Measurements from ENCODE around the gene TMEM121B.
A peak's percentile ranks its signal among the peaks of the same experiment; 100 is the strongest.

Gene TMEM121B

GRCh38 chr22:17096071-17096470, 25.1 kb downstream of the TMEM121B start:
- H3K27ac ChIP-seq = peak overlapping the region; percentile 85
- H3K4me1 ChIP-seq (ENCODE audit: control insufficient read depth in 1 of 2, insufficient read depth in 1 of 2, low read depth in 1 of 2, low read length in 1 of 2) = peaks cover 99 to 100% of the 10 kb centered on the region in 2 experiments

GRCh38 chr22:17095538-17095937, 25.6 kb downstream of the TMEM121B start:
- peak overlapping the region; percentile 60 to 65 for H3K4me3 ChIP-seq (ENCODE audit: low read depth in 1 of 2, low read length in 1 of 2)
- TF ChIP-seq CTCF (IDR thresholded peaks at IDR 0.05) = no peak
- peak overlapping the region; percentile 85 for H3K27ac ChIP-seq
- H3K4me1 ChIP-seq (ENCODE audit: control insufficient read depth in 1 of 2, insufficient read depth in 1 of 2, low read depth in 1 of 2, low read length in 1 of 2) = peaks cover 99 to 100% of the 10 kb centered on the region in 2 experiments
- no peaks in the 10 kb centered on the region for H3K9me3 ChIP-seq
- no peaks in the 10 kb centered on the region for H3K27me3 ChIP-seq
- peaks cover 60% of the 10 kb centered on the region for H3K36me3 ChIP-seq

More at GRCh38 chr22:17096071-17096470, 25.1 kb downstream of the TMEM121B start:
- Histone ChIP-seq H3K36me3 (peaks cover 65% of the 10 kb centered on the region), H3K4me3 (ENCODE audit: low read depth in 1 of 2, low read length in 1 of 2) (peak overlapping the region; percentile 60 to 65), H3K9me3 (no peaks in the 10 kb centered on the region), H3K27me3 (no peaks in the 10 kb centered on the region)
- TF ChIP-seq CTCF (IDR thresholded peaks at IDR 0.05) = no peak

GRCh38 chr22:17093081-17093480, 28.1 kb downstream of the TMEM121B start:
- H3K4me3 ChIP-seq (ENCODE audit: low read depth in 1 of 2, low read length in 1 of 2) = peak overlapping the region; percentile 4 to 9
- H3K9me3 ChIP-seq = no peaks in the 10 kb centered on the region
- H3K4me1 ChIP-seq (ENCODE audit: control insufficient read depth in 1 of 2, insufficient read depth in 1 of 2, low read depth in 1 of 2, low read length in 1 of 2) = peaks cover 99 to 100% of the 10 kb centered on the region in 2 experiments
- TF ChIP-seq CTCF (IDR thresholded peaks at IDR 0.05) = no peak
- peak overlapping the region; percentile 98 for H3K27ac ChIP-seq
- H3K27me3 ChIP-seq = no peaks in the 10 kb centered on the region
- peaks cover 51% of the 10 kb centered on the region for H3K36me3 ChIP-seq

DNA sequence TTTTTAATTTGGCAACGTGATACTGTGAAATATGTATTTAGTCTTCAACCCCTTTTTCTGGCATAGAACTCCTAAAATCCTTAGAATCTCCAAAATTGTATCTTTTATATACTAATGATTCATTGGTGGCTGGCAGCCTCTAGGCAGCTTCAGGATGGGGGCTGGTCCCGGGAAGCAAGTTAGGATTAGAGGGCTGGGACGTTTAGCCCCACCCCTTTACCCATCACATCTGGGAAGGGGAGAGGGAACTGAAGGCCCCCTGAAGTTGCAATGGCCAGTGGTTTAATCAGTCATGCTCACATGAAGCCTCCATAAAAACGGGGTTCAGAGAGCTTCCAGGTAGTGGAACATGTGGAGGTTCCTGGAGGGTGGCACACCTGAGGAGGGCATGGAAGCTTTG, 29.3 kb downstream of the TMEM121B start:
- H3K27ac ChIP-seq = peak overlapping the region; percentile 98
- H3K27me3 ChIP-seq = no peaks in the 10 kb centered on the region
- TF ChIP-seq CTCF (IDR thresholded peaks at IDR 0.05) = no peak
- H3K4me1 ChIP-seq (ENCODE audit: control insufficient read depth in 1 of 2, insufficient read depth in 1 of 2, low read depth in 1 of 2, low read length in 1 of 2) = peaks cover 88 to 99% of the 10 kb centered on the region in 2 experiments
- peaks cover 42% of the 10 kb centered on the region for H3K36me3 ChIP-seq
- no peaks in the 10 kb centered on the region for H3K9me3 ChIP-seq
- H3K4me3 ChIP-seq (ENCODE audit: low read depth in 1 of 2, low read length in 1 of 2) = peak overlapping the region in 1 of 2 experiments; percentile 30

- H3K27ac ChIP-seq = peak overlapping the region; percentile 98
- TF ChIP-seq CTCF (IDR thresholded peaks at IDR 0.05) = no peak
- H3K4me3 ChIP-seq (ENCODE audit: low read depth in 1 of 2, low read length in 1 of 2) = peak overlapping the region; percentile 28 to 31
- H3K36me3 ChIP-seq = peaks cover 31% of the 10 kb centered on the region
- H3K4me1 ChIP-seq (ENCODE audit: control insufficient read depth in 1 of 2, insufficient read depth in 1 of 2, low read depth in 1 of 2, low read length in 1 of 2) = peaks cover 75 to 93% of the 10 kb centered on the region in 2 experiments
- H3K27me3 ChIP-seq = no peaks in the 10 kb centered on the region
- no peaks in the 10 kb centered on the region for H3K9me3 ChIP-seq
These were observed 30.6 kb downstream of the TMEM121B start for GRCh38 chr22:17090550-17090949.

All from neutrophil (primary cell).